Measurements from ENCODE around the gene LARP4.
"Not testable (repeated sequence)": the region's sequence is repeated elsewhere in the genome, so short reads cannot be mapped to it uniquely, and the experiment has no call there.

The LARP4 gene

DNA sequence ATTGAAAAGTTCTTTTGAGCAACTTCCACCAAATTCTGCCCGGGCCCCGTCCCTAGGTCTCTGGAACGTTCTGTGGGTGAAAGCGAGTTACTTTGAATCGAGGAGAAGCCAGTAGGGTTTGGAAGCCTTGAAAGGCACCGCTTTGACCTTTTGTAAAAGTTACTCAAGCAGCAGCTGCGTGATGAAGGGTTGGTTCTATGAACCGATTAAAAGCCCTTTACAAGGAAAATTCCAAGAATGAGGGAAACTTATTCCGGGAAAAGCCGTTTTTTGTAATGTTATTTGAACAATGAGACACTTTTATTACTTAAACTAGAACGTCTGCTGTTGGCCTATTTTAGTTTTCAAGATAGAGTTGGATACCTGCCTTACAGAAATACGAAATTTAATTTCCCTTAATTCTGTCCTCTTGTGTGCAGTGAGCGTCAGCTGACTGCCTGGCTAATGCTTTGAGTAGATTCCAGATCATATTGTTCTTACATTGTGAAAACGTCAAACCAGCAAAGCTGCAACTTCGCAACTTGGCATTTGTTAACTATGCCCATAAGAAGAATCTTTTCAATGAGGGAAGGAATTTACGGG lies 906 bp downstream of the LARP4 start:
- DNase-seq, result no peak

DNA sequence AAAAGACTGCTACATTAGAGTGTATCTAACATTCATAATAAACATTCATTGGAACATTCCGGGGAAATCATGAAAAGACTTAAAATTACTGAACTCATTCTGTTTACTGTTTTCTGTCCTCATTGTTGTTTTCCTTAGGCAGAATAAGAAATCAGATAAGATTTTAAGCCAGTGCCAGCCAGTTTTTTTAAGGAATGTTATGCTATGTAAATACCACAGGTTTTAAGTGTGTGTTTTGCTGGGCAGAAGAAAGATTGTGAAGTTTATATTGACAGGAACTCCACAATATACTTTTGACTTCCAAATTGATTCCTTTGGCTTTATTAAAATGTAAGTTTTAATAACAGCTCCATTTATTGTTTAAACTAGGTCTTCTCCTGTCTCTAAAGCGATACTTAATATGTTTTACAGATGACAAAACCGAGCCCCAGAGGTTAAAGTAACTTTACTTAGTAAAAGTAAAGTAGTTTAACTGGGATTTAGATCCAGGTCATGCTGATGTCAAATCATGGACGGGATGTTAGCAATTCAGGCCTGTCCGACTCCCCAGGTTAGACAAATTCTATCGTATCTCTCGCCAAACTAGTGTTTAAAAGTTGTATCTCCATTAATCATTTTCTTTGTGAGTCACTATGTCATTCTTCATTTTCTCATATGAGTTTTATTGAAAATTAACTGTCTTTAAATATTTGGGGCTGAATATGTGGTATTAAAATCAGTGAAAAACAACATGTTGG lies 1.7 kb downstream of the LARP4 start:
- DNase-seq, result no peak

DNA sequence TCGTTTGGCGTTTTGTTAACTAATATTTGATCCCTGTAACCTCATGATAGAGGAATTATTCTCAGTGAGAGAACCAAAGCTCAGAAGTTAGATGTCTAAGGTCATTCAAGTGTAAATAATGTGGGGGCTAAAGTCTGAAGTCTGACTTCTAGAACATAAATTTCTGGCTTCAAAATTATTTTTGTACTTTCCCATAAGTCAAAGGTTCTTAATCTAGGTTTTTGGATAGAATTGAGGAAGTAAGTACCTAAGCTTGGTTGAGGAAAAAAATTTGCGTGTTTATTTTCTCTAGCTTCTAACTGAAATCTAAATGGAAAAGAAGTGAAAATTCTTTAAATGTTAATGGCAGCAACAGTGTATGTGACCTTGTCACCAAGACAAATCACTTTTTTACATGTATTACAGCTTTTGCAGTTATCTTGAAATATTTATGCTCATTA lies 2.3 kb downstream of the LARP4 start:
- no peak for DNase-seq

DNA sequence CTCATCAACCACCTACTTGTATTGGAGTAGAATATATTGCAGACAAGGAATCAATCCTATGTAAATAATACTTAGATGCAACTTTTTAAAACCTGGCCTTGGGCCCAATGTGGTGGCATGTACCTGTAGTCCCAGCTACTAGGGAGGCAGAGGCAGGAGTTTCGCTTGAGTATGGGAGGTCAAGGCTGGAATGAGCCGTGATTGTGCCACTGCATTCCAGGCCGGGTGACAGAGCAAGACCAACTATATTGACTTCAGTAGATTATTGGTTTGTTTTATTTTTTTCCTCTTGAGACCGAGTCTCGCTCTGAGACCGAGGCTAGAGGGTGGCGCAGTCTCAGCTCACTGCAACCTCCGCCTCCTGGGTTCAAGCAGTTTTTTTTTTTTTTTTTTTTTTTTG lies 3.6 kb downstream of the LARP4 start:
- no peak for DNase-seq

DNA sequence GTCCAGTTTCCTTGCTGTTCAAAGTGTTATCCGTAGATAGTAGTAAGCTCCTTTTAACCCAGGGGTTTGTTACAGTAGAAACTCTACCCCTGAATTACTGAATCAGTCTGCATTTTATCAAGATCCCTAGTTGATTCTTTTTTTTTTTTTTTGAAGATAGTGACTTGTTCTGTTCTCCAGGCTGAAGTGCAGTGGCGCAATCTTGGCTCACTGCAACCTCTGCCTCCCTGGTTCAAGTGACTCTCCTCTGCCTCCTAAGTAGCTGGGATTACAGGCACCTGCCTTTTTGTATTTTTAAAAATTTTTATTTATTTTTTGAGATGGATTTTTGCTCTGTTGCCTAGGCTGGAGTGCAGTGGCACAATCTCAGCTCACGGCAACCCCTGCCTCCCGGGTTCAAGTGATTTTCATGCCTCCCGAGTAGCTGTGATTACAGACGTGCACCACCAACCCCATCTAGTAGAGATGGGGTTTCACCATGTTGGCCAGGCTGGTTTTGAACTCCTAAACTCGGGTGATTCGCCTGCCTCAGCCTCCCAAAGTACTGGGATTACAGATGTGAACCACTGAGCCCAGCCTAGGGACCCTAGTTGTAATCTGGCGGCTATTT lies 10.5 kb downstream of the LARP4 start:
- DNase-seq, result no peak

DNA sequence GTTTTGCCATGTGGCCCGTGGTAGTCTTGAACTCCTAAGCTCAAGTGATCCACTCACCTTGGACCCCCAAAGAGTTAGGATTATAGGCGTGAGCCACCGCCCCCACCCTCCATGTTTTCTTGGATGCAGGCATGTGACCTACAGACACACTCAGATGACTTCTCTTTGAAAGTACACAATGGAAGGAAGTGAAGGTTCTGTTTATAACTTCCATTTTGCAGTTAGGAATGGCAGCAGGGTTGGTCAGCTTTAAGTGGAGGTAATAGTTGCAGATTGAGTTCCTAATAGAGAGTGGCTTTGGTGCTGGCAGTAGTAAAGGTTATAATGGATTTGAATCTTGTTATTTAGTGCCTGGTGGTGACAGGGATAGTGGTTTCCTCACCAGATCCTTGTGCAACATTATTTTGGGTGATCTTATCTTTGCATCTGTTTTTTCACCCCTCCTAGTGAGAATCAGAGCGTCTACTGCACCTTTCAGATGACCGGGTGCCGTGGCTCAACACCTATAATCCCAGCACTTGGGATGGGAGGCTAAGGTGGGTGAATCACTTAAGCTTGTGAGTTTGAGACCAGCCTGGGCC lies 15.3 kb downstream of the LARP4 start:
- DNase-seq, result no peak

DNA sequence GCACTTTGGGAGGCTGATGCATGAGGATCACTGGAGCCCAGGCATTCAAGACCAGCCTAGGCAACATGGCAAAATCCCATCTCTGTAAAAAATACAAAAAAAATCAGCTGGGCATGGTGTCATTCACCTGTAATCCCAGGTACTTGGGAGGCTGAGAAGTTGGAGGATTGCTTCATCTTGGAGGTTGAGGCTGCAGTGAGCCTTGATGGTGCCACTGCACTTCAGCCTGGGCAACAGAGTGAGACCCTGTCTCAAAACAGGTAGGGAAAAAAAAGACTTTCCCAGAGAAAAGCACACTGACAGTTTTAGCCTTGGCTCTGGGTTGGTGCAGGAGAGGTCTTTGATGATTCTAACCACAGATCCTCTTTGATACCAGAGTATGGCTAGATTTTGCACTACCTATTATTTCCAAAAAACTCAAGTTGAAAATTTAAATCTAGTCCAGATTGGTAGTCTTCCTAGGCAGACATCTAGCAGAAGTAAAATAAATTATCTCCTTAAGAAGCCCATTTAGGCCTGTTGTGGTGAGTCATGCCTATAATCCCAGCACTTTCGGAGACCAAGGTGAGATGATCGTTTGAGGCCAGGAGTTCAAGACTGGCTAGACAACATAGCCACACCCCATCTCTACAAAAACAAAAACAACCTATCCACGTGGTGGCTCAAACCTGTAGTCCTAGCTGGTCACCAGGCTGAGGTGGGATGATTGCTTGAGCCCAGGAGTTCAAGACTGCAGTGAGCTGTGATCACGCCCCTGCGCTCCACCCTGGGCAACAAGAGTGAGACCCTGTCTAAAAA lies 18.6 kb downstream of the LARP4 start:
- DNase-seq, result no peak

DNA sequence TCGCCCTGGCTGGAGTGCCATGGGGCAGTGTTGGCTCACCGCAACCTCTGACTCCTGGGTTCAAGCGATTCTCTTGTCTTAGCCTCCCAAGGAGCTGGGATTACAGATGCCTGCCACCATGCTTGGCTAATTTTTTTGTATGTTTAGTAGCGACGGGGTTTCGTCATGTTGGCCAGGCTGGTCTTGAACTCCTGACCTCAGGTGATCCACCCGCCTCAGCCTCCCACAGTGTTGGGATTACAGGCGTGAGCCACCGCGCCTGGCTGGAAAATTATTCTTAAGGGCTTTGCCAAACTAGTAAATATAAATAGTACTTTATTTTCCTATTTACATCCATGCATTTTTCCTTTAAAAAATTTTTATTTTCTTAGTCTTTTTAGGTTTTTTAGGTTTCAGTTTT lies 22.2 kb downstream of the LARP4 start:
- DNase-seq, result not testable (repeated sequence)

DNA sequence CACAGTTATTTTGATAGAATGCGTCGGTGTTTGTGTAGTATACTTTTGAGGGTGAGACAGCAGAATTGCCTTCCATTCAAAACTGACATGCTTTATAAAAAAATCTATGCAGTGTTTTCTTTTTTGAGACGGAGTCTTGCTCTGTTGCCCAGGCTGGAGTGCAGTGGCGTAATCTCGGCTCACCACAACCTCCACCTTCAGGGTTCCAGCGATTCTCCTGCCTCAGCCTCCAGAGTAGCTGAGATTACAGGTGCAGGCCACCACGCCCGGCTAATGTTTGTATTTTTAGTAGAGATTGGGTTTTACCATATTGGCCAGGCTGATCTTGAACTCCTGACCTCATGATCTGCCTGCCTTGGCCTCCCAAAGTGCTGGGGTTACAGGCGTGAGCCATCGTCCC lies 22.7 kb downstream of the LARP4 start:
- DNase-seq, result not testable (repeated sequence)

DNA sequence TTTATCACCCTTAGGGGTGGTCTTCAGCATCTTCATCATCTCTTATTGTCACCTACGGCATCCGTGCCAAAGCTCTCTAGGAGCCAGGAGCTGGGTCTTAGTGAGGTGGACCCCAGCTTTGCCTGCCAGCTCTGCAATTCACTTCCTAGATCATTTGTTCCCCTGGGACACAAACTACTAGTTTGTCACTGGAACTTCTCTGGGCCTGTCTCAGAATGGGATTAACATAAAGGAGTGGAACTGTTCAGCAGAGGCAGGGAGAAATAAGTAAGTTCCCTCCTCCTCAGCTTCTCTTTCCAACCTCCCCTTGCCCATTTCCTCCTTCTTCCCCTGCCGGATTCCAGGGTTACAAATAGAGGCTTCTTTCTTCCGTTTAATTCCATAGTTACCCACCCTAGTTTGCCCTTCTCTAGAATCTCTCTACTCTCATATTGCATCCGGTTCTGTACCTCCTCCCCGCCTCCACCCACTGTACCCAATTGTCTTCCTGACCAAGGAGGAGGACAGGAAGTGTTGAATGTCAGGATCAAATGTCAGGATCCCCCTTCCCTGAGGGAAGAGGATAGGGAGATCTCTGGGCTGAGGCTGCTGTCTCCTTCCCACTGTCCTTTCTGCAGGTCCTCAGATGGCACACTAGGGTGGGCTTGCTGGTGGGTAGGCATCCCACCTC lies 25.0 kb downstream of the LARP4 start:
- no peak for DNase-seq

DNA sequence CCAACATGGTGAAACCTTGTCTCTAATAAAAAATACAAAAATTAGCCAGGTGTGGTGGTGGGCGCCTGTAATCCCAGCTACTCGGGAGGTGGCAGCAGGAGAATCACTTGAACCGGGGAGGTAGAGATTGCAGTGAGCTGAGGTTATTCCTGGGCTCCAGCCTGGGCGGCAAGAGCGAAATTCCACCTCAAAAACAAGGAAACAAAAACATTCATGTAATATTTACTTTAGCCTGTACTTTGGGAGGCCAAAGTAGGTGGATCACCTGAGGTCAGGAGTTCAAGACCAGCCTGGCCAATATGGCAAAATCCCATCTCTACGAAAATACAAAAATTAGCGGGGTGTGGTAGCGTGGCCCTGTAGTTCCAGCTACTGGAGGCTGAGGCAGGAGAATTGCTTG lies 31.0 kb downstream of the LARP4 start:
- DNase-seq, result not testable (repeated sequence)

DNA sequence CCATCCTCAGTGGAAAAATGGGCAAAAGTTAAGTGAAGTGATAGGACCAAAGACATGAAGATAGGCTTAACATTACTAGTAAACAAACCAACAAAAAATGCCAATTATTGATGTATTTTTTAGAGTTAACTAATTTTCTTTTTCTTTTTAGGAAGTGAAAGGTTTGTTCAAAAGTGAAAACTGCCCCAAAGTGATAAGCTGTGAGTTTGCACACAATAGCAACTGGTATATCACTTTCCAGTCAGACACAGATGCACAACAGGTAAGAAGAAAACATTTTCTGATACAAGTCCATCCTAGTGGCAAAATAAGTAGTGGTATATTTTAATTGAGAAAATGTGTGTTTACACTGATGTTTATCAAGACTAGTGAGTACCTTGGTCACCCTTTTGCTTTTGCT lies 39.6 kb downstream of the LARP4 start:
- no peak for DNase-seq

DNA sequence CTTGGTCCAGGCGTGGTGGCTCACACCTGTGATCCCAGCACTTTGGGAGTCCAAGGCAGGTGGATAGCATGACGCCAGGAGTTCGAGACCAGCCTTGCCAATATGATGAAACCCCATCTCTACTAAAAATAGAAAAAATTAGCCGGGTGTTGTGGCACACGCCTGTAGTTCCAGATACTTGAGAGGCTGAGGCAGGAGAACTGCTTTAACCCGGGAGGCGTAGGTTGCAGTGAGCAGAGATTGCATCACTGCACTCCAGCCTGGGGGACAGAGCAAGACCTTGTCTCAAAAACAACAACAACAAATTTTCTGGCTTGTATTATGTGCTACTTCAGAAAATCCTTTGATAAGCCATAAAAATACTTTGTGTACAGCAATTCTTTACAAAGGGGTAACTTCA lies 41.1 kb downstream of the LARP4 start:
- DNase-seq, result no peak

DNA sequence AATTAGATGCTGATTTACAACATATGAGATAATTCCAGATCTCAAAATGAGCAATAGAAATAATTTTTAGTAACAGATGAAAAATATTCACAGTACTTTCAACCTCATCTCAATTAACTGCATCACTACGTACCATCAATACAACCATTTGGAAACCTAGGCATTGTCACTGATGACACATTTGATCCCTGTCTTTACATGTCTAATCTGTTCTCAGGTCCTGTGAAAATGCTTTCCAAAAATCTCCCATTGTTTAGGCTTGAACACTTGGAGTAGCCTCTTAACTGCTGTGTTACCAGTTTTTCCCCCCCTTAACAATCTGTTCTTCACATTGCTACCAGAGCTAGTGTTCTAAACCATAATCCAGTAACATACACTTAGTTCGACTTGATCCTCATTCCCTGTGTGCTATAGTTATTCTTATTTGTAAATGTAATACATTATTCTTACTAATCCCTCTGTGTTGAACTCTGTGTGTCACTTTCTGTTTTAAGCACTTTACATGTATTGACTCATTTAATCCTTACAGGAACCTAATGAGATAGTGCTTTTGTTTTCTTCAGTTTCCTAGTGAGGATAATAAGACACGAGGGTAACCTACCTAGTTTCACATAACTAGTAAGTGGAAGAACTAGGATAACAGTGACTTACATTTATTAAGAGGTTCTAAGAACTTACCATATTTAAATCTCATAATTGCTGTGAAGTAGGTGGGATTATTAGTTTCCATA lies 41.7 kb downstream of the LARP4 start:
- DNase-seq, result no peak

DNA sequence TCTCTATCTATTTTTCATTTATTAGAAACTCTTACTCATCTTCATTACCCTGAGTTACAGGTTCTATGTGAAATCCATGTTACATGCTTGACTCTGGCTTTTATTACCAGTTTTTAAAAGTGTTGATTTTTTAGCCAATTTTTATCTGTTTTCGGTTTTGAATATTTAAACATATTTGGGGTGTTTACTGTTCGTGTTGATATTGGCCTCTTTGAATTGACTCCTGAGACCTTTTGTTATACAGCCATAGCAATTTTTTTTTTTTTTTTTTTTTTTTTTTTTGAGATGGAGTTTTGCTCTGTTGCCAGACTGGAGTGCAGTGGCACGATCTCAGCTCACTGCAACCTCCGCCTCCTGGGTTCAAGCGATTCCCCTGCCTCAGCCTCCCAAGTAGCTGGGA lies 49.0 kb downstream of the LARP4 start:
- not testable (repeated sequence) for DNase-seq

DNA sequence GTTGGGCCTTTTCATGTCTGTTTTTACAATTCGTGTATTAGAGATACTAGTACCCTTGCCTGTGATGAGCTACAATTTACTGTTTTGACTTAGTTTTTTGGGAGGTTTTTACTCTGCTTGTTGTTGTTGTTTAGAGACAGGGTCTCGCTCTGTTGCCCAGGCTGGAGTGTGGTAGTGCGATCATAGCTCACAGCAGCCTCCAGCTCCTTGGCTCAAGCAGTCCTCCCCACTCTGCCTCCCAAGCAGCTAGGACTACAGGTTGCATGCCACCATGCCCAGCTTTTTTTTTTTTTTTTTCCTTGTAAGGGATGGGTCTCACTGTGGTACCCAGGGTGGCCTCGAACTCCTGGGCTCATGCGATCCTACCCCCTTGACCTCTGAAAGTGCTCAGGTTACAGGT lies 52.1 kb downstream of the LARP4 start:
- DNase-seq, result no peak

DNA sequence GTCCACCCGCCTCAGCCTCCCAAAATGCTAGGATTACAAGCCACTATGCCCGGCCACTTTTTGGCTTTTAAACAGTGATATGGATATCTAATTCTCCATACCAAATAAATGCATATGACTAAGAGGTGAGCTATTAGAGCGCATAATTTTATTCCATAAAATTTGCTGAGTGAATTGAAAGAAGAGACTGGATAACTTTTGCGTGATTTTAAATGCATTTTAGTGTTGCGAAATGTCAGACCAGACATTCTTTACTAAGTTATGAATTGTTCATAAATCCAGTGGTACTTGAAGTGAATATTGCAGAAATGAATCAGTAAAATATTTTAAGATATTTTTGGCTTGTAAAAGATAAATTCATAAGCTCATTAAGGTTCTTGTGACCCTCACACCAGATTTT lies 53.2 kb downstream of the LARP4 start:
- DNase-seq, result no peak

DNA sequence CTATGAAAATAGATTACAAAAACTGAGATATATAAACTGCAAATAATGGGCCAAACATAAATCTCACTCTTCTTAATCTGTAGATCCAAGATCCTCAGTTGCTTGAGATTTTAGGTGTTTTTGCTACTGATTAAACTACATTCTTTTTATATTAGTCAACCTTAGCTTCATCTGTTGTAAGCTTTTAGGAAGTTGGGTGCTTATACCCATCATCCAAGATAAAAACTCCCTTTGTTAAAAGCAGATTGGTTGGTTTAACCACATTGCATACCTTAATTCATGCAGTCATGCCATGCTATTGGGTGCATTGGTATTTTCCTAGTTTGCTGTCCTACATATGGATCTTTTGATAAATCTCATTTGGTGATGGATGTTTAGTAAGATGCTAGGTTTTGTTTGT lies 57.9 kb downstream of the LARP4 start:
- DNase-seq, result no peak

DNA sequence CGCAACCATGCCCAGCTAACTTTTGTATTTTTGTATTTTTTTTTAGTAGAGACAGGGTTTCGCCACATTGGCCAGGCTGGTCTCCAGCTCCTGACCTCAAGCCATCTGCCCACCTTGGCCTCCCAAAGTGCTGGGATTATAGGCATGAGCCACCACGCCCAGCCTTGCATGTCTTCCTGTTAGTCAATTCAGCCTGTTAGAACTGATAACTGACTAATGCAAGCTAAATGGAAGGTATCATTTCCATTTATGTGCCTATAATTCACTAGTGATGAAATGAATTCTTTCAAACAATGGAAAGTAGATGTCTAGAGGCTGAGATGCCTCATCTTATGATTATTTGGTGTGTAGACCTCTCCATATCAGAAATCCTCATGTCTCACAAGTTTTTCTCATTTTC lies 66.8 kb downstream of the LARP4 start:
- DNase-seq, result no peak

DNA sequence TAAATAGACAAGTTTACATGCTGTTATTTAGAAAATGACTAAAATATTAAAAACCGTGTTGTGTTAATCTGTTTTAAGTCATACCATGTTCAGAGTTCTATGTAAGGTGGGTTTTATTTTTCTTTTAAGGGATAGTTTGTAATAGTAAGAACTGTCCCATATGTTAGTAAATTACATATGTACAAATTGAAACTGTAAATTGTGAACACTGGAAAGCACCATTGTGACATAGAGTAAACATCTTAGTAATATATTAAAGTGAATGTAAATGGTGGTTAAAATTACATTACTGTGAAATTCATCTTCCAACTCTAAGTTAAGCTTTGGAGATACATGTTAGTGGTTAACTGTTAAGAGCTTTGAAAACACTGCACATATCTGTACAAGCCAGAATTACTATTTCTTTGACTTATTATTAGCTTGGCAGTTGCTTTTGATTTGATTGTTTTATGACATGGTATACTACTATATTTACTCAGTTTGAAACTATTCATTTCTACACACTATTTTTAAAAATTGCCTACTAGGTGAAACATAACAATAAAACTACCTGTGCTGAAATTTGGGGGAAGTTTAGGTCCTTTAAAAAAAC lies 76.7 kb downstream of the LARP4 start:
- DNase-seq, result no peak

DNA sequence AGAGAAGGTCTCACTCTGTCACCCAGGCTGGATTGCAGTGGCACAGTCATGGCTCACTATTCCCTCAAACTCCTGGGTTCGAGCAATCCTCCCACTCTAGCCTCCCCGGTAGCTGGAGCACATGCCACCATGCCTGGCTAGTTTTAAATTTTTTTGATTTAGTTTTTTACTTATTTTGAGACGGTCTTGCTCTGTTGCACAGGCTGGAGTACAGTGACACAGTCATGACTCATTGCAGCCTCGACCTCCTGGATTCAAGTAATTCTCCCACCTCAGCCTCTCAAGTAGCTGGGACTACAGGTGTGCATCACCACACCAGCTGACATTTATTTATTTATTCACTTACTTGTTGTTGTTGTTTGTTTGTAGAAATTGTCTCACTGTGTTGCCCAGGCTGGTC lies 81.9 kb downstream of the LARP4 start:
- no peak for DNase-seq

DNA sequence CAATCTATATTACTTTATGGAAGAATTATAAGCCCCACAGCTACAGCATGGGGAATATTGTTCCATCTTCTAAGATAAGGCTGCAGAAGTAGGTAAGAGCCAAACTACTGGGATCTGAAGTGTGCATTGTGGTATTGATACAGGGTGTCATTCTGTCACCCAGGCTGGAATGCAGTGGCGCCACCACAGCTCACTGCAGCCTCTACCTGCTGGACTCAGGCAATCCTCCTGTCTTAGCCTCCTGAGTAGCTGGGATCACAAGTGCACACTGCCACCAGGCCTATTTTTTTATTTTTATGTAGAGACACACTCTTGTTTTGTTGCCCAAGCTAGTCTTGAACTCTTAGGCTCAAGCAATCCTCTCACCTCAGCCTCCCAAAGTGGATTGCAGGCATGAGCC lies 82.8 kb downstream of the LARP4 start:
- no peak for DNase-seq
